H9 (cell line): ENCODE data around the gene METRN. TPM values are rescaled to one million over a fixed set of nuclear protein-coding genes. Genes with fewer than 3 reads are reported as not detected.

Source experiments
- DNase-seq: peaks from one replicate; pipeline ENCODE4 v3.0.0-alpha.2; 2017
- H2AFZ ChIP-seq: one replicate; pipeline ENCODE4 v1.6.1; 2013; ENCODE audit warnings: mild to moderate bottlenecking, low read length, control low read depth, moderate library complexity
- H2AK5ac ChIP-seq: 2 replicates; pipeline ENCODE4 v1.6.1; 2013; ENCODE audit warnings: low read length, control low read depth, mixed read lengths; ENCODE audit not compliant: insufficient read length
- H2BK120ac ChIP-seq: one replicate; pipeline ENCODE4 v1.6.1; 2013; ENCODE audit warnings: low read depth, mild to moderate bottlenecking, low read length, control low read depth, inconsistent platforms; ENCODE audit not compliant: poor library complexity, severe bottlenecking
- H2BK12ac ChIP-seq: 2 replicates; pipeline ENCODE4 v1.6.1; 2013; ENCODE audit warnings: low read length, control low read depth, mixed read lengths, low read depth; ENCODE audit not compliant: insufficient read length
- H2BK15ac ChIP-seq: 2 replicates; pipeline ENCODE4 v1.6.1; 2013; ENCODE audit warnings: low read depth, low read length, control low read depth
- H2BK20ac ChIP-seq: one replicate; pipeline ENCODE4 v1.6.1; 2013; ENCODE audit warnings: low read depth, mild to moderate bottlenecking, low read length, control low read depth, inconsistent platforms; ENCODE audit not compliant: poor library complexity, severe bottlenecking
- H2BK5ac ChIP-seq: 2 replicates; pipeline ENCODE4 v1.6.1; 2013; ENCODE audit warnings: low read length, control low read depth, mixed read lengths; ENCODE audit not compliant: insufficient read length
- H3K14ac ChIP-seq: 2 replicates; pipeline ENCODE4 v1.6.1; 2013; ENCODE audit warnings: low read length, control low read depth; ENCODE audit not compliant: insufficient read depth
- H3K18ac ChIP-seq: 2 replicates; pipeline ENCODE4 v1.6.1; 2013; ENCODE audit warnings: low read depth, mild to moderate bottlenecking, mixed read lengths, low read length, control low read depth; ENCODE audit not compliant: insufficient read length
- H3K23ac ChIP-seq: 2 replicates; pipeline ENCODE4 v1.6.1; 2013; ENCODE audit warnings: low read length, control low read depth, mixed read lengths, low read depth; ENCODE audit not compliant: insufficient read length
- H3K23me2 ChIP-seq: 2 replicates; pipeline ENCODE4 v1.6.1; 2013; ENCODE audit warnings: low read depth, mild to moderate bottlenecking, mixed read lengths, low read length, control low read depth; ENCODE audit not compliant: insufficient read length, poor library complexity, severe bottlenecking
- H3K27ac ChIP-seq: 2 replicates; pipeline ENCODE4 v1.5.1; 2013; ENCODE audit warnings: low read length, control low read depth, mixed read lengths, low read depth; ENCODE audit not compliant: insufficient read length
- H3K27me3 ChIP-seq: 2 replicates; pipeline ENCODE4 v1.6.1; 2013; ENCODE audit warnings: low read length, control low read depth, inconsistent platforms; ENCODE audit not compliant: insufficient read depth
- H3K4ac ChIP-seq: 2 replicates; pipeline ENCODE4 v1.6.1; 2013; ENCODE audit warnings: low read depth, mild to moderate bottlenecking, control low read depth, inconsistent platforms, low read length, moderate library complexity
- H3K4me1 ChIP-seq: 2 replicates; pipeline ENCODE4 v1.6.1; 2013; ENCODE audit warnings: low read length, control low read depth, inconsistent platforms; ENCODE audit not compliant: insufficient read depth
- H3K4me2 ChIP-seq: 2 replicates; pipeline ENCODE4 v1.6.1; 2013; ENCODE audit warnings: low read length, control low read depth, mixed read lengths; ENCODE audit not compliant: insufficient read length, insufficient read depth
- H3K56ac ChIP-seq: 2 replicates; pipeline ENCODE4 v1.6.1; 2013; ENCODE audit warnings: low read depth, mild to moderate bottlenecking, mixed read lengths, low read length, control low read depth; ENCODE audit not compliant: insufficient read length
- H3K79me1 ChIP-seq: 2 replicates; pipeline ENCODE4 v1.6.1; 2013; ENCODE audit warnings: low read depth, mild to moderate bottlenecking, moderate library complexity, low read length, control low read depth, inconsistent platforms; ENCODE audit not compliant: insufficient read depth, poor library complexity, severe bottlenecking
- H3K79me2 ChIP-seq: 2 replicates; pipeline ENCODE4 v1.6.1; 2013; ENCODE audit warnings: low read length, control low read depth, inconsistent platforms; ENCODE audit not compliant: insufficient read depth
- H3K9ac ChIP-seq: 2 replicates; pipeline ENCODE4 v1.6.1; 2013; ENCODE audit warnings: low read length, control low read depth, mixed read lengths; ENCODE audit not compliant: insufficient read length; ENCODE audit errors: extremely low read depth
- H3K9me3 ChIP-seq: one replicate; pipeline ENCODE4 v1.6.1; 2013; ENCODE audit warnings: low read depth, low read length, inconsistent platforms; ENCODE audit not compliant: control insufficient read depth
- H3T11ph ChIP-seq: one replicate; pipeline ENCODE4 v1.6.1; 2013; ENCODE audit warnings: mild to moderate bottlenecking, low read length, control low read depth, inconsistent platforms
- H4K20me1 ChIP-seq: one replicate; pipeline ENCODE4 v1.6.1; 2013; ENCODE audit not compliant: control insufficient read depth, insufficient read length, insufficient read depth
- H4K5ac ChIP-seq: 2 replicates; pipeline ENCODE4 v1.6.1; 2013; ENCODE audit warnings: low read depth, mild to moderate bottlenecking, mixed read lengths, low read length, control low read depth; ENCODE audit not compliant: insufficient read length
- H4K8ac ChIP-seq: replicated peaks from 2 replicates; pipeline ENCODE4 v1.6.1; 2013; ENCODE audit warnings: low read length, control low read depth, mixed read lengths, low read depth; ENCODE audit not compliant: insufficient read length
- H4K91ac ChIP-seq: 2 replicates; pipeline ENCODE4 v1.6.1; 2013; ENCODE audit warnings: low read depth, mild to moderate bottlenecking, moderate library complexity, mixed read lengths, low read length, control low read depth; ENCODE audit not compliant: insufficient read length
- H3K27ac Mint-ChIP-seq, 3 experiments: 2 replicates in 2 of 3; 3 replicates in 1 of 3; pipeline ENCODE4 v1.8.0; 2020 to 2021; ENCODE audit warnings: mixed read lengths in 3 of 3, mild to moderate bottlenecking in 1 of 3, moderate library complexity in 1 of 3
- H3K27me3 Mint-ChIP-seq: 2 replicates; pipeline ENCODE4 v1.8.0; 2021; ENCODE audit warnings: low read depth, mild to moderate bottlenecking, moderate library complexity, mixed read lengths
- H3K36me3 Mint-ChIP-seq, 3 experiments: 2 replicates in 2 of 3; 3 replicates in 1 of 3; pipeline ENCODE4 v1.8.0; 2020 to 2021; ENCODE audit warnings: low read depth in 3 of 3, mixed read lengths in 3 of 3; ENCODE audit not compliant: insufficient read depth in 1 of 3
- H3K4me1 Mint-ChIP-seq, 2 experiments: 2 replicates each; pipeline ENCODE4 v1.8.0; 2020; ENCODE audit warnings: mixed read lengths in 2 of 2
- H3K4me3 Mint-ChIP-seq, 2 experiments: 2 replicates in 1 of 2; 3 replicates in 1 of 2; pipeline ENCODE4 v1.8.0; 2020 to 2021; ENCODE audit warnings: mild to moderate bottlenecking in 2 of 2, mixed read lengths in 2 of 2, moderate library complexity in 1 of 2
- H3K9me3 Mint-ChIP-seq, 2 experiments: 2 replicates in 1 of 2; 3 replicates in 1 of 2; pipeline ENCODE4 v1.8.0; 2020; ENCODE audit warnings: mild to moderate bottlenecking in 2 of 2, mixed read lengths in 2 of 2, moderate library complexity in 1 of 2
- WGBS: extraction: QIAGEN DNeasy Blood & Tissue Kit; methylation state at CpG from one replicate; pipeline ENCODE4 v1.1.7; 2013; ENCODE audit warnings: missing lambda C conversion rate, low lambda C conversion rate, mixed read lengths; ENCODE audit not compliant: insufficient read length; ENCODE audit errors: extremely low coverage; 5-methylcytosine and 5-hydroxymethylcytosine counted together
- total RNA-seq: library from RNA; stranded (reverse); gene quantifications from 2 replicates; pipeline ENCODE4 v1.2.1, GENCODE V29; 2021
- TF ChIP-seq, protein P1 (sequence below): fragments of 200-600 bp; sonication (generic); conservative IDR thresholded peaks from 3 replicates; pipeline ENCODE4 v1.8.0; 2021; ENCODE audit warnings: antibody characterized with exemption, mild to moderate bottlenecking

METRN gene
- total RNA-seq, 1 experiment from 2014 or later: 26.2 TPM

DNA sequence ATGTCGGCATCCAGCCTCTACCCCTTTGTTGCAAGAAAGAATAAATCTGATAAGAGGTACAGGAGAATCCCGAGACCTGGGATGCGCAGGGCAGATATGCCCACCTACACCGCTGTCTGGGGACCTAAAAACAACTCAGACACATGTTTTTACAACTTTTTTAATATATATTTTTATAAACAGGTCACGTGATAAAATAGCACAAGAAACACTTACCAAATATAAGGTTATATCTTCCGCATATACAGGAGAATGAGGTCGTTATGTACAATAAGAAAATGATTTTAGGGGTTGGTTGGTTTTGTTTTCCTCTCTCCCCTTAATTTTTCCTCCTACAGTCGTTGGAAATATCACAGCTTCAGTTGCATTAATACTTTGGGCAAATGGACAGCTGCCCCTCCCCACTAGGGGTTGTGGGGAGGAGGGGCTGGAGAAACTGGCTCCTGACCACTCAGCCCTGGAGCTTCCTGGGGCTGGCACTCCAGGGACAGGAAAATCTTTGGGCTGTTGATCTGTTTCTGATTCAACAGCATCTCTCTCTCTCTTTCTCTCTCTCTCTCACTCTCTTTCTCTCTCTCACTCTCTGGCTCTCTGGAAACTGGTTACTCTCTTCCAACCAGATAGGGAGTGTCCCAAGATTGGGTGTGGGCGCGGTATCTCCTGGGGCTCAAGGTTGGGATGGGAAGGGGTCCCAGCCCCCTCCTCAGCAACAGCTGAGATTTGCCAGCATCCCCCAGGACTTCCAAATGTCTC, 22.4 kb upstream of the METRN start:
- H2BK12ac ChIP-seq: no peak overlapping the region
- no peak overlapping the region for H4K8ac ChIP-seq
- Mint-ChIP-seq H3K9me3 (no peaks in the 10 kb centered on the region; a peak in 1 of 5 replicates), H3K36me3 (peaks cover 0 to 3% (median 2%) of the 10 kb centered on the region in 3 experiments; a peak in 2 of 7 replicates), H3K27me3 (peaks cover 63% of the 10 kb centered on the region), H3K4me1 (peaks cover 0 to 16% of the 10 kb centered on the region in 2 experiments; a peak in 3 of 4 replicates), H3K27ac (no peak overlapping the region), H3K4me3 (peak overlapping the region in 1 of 2 experiments; percentile 30; a peak in 2 of 5 replicates)
- H4K20me1 ChIP-seq: no peaks in the 10 kb centered on the region
- no peak overlapping the region for H3K23ac ChIP-seq
- no peak overlapping the region for H3T11ph ChIP-seq
- WGBS: no CpG with 5 or more reads among the region's 10 CpGs
- no peak overlapping the region for H4K91ac ChIP-seq
- no peak overlapping the region for H2AFZ ChIP-seq
- H3K14ac ChIP-seq: no peak overlapping the region
- no peaks in the 10 kb centered on the region for H3K79me2 ChIP-seq
- no peak overlapping the region for H2BK120ac ChIP-seq
- no peak overlapping the region for H2BK5ac ChIP-seq
- no peaks in the 10 kb centered on the region for H3K79me1 ChIP-seq
- peaks cover 27% of the 10 kb centered on the region for H3K23me2 ChIP-seq
- DNase-seq: no peak
- no peak overlapping the region for H3K9ac ChIP-seq
- H3K9me3 ChIP-seq: no peaks in the 10 kb centered on the region
- TF ChIP-seq, protein P1, sequence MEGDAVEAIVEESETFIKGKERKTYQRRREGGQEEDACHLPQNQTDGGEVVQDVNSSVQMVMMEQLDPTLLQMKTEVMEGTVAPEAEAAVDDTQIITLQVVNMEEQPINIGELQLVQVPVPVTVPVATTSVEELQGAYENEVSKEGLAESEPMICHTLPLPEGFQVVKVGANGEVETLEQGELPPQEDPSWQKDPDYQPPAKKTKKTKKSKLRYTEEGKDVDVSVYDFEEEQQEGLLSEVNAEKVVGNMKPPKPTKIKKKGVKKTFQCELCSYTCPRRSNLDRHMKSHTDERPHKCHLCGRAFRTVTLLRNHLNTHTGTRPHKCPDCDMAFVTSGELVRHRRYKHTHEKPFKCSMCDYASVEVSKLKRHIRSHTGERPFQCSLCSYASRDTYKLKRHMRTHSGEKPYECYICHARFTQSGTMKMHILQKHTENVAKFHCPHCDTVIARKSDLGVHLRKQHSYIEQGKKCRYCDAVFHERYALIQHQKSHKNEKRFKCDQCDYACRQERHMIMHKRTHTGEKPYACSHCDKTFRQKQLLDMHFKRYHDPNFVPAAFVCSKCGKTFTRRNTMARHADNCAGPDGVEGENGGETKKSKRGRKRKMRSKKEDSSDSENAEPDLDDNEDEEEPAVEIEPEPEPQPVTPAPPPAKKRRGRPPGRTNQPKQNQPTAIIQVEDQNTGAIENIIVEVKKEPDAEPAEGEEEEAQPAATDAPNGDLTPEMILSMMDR: no peak
- no peak overlapping the region for H2BK15ac ChIP-seq
- no peak overlapping the region for H3K4me2 ChIP-seq
- no peak overlapping the region for H3K4ac ChIP-seq
- no peaks in the 10 kb centered on the region for H3K4me1 ChIP-seq
- H3K18ac ChIP-seq: no peak overlapping the region
- peaks cover 11% of the 10 kb centered on the region; the same call in 1 of the 2 replicates for H3K27me3 ChIP-seq
- H2AK5ac ChIP-seq: no peak overlapping the region
- H3K27ac ChIP-seq: no peak overlapping the region
- no peak overlapping the region for H3K56ac ChIP-seq
- H4K5ac ChIP-seq: no peak overlapping the region
- H2BK20ac ChIP-seq: no peak overlapping the region
